Measurements from ENCODE around the gene CPTP. TPM values are rescaled to one million over a fixed set of nuclear protein-coding genes. Genes with fewer than 3 reads are reported as not detected.

CPTP gene
- polyA plus RNA-seq, 3 donors: 6.4 to 7.7 (median 7.4) TPM

GRCh38 chr1:1318777-1319645 is 5.6 kb upstream of the CPTP start:
- DNase-seq: no peak

DNA sequence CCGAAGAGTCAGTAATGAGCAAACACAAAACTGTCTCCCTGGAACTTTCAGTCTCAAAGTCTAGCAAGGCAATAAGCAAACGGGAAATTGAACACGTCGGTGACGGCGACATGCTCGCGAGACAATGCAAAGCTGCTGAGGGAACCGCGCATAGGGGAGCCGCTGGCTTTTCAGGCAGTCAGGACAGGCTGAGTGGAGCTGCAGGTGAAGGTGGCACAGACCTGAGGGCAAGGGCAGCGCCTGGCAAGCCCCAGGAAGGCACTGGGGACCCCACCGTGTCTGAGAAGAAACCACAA is 5.0 kb upstream of the CPTP start:
- TF ChIP-seq, protein P1, sequence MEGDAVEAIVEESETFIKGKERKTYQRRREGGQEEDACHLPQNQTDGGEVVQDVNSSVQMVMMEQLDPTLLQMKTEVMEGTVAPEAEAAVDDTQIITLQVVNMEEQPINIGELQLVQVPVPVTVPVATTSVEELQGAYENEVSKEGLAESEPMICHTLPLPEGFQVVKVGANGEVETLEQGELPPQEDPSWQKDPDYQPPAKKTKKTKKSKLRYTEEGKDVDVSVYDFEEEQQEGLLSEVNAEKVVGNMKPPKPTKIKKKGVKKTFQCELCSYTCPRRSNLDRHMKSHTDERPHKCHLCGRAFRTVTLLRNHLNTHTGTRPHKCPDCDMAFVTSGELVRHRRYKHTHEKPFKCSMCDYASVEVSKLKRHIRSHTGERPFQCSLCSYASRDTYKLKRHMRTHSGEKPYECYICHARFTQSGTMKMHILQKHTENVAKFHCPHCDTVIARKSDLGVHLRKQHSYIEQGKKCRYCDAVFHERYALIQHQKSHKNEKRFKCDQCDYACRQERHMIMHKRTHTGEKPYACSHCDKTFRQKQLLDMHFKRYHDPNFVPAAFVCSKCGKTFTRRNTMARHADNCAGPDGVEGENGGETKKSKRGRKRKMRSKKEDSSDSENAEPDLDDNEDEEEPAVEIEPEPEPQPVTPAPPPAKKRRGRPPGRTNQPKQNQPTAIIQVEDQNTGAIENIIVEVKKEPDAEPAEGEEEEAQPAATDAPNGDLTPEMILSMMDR (IDR thresholded peaks at IDR 0.05): no peak
- DNase-seq: no peak
- no peak overlapping the region for H3K4me2 ChIP-seq (replicated peaks; ENCODE audit: extremely low read depth, low read length, poor library complexity, severe bottlenecking)
- intact Hi-C loops (cut with micrococcal nuclease): no loop called here
- peaks cover 8 to 9% of the 10 kb centered on the region in 2 donors for H3K4me1 ChIP-seq (ENCODE audit: control insufficient read depth in 1 of 2, insufficient read depth in 2 of 2, low read length in 2 of 2)
- Mint-ChIP-seq H3K4me1 (peaks cover 14% of the 10 kb centered on the region), H3K36me3 (peaks cover 32 to 56% of the 10 kb centered on the region in 2 donors), H3K27ac (peak overlapping the region in 2 of 7 donors; percentile 53 to 72), H3K27me3 (ENCODE audit: low read depth in 3 of 3) (no peaks in the 10 kb centered on the region), H3K4me3 (no peak overlapping the region), H3K9me3 (no peaks in the 10 kb centered on the region)
- peaks cover 41 to 56% of the 10 kb centered on the region in 2 donors for H3K36me3 ChIP-seq (replicated peaks in 1 of 2; ENCODE audit: control insufficient read depth in 1 of 2, insufficient read depth in 2 of 2, low read length in 2 of 2)
- peaks cover 38% of the 10 kb centered on the region for H3K79me2 ChIP-seq (ENCODE audit: insufficient read depth, low read length)
- H3K27me3 ChIP-seq (ENCODE audit: control insufficient read depth in 2 of 2, insufficient read depth in 2 of 2, low read length in 2 of 2): no peaks in the 10 kb centered on the region
- no peak overlapping the region for H3K9ac ChIP-seq (ENCODE audit: insufficient read depth, low read length, poor library complexity, severe bottlenecking)
- peaks cover 67% of the 10 kb centered on the region for H4K20me1 ChIP-seq (ENCODE audit: insufficient read depth, low read length)
- no peak overlapping the region for H3K27ac ChIP-seq (ENCODE audit: low read depth in 1 of 2, low read length in 2 of 2)
- H3K4me3 ChIP-seq (replicated peaks in 1 of 3; ENCODE audit: low read depth in 2 of 3, low read length in 3 of 3): no peak overlapping the region
- no peaks in the 10 kb centered on the region for H3K9me3 ChIP-seq (replicated peaks in 1 of 2; ENCODE audit: control insufficient read depth in 1 of 2, insufficient read depth in 1 of 2, low read length in 2 of 2)
- H2AFZ ChIP-seq (ENCODE audit: insufficient read depth, low read depth, low read length, poor library complexity, severe bottlenecking): no peak overlapping the region
- WGBS (ENCODE audit: insufficient coverage): 93% methylated on average over 13 of the region's 13 CpGs

More at GRCh38 chr1:1318777-1319645, 5.6 kb upstream of the CPTP start:
- no peak overlapping the region for H2AFZ ChIP-seq (ENCODE audit: insufficient read depth, low read depth, low read length, poor library complexity, severe bottlenecking)
- TF ChIP-seq, protein P1 (IDR thresholded peaks at IDR 0.05): no peak
- Mint-ChIP-seq H3K4me1 (peaks cover 14% of the 10 kb centered on the region), H3K27ac (peak overlapping the region in 5 of 7 donors; percentile 5 to 72 (median 45)), H3K36me3 (peaks cover 35 to 62% of the 10 kb centered on the region in 2 donors), H3K4me3 (no peak overlapping the region), H3K27me3 (ENCODE audit: low read depth in 3 of 3) (no peaks in the 10 kb centered on the region), H3K9me3 (no peaks in the 10 kb centered on the region)
- whole genome bisulfite sequencing (ENCODE audit: insufficient coverage): 94% methylated on average over 25 of the region's 36 CpGs
- H3K9me3 ChIP-seq (replicated peaks in 1 of 2; ENCODE audit: control insufficient read depth in 1 of 2, insufficient read depth in 1 of 2, low read length in 2 of 2): no peaks in the 10 kb centered on the region
- intact Hi-C loops (cut with micrococcal nuclease): no loop called here
- peaks cover 35% of the 10 kb centered on the region for H3K79me2 ChIP-seq (ENCODE audit: insufficient read depth, low read length)
- no peaks in the 10 kb centered on the region for H3K27me3 ChIP-seq (ENCODE audit: control insufficient read depth in 2 of 2, insufficient read depth in 2 of 2, low read length in 2 of 2)
- no peak overlapping the region for H3K4me2 ChIP-seq (replicated peaks; ENCODE audit: extremely low read depth, low read length, poor library complexity, severe bottlenecking)
- peaks cover 47 to 62% of the 10 kb centered on the region in 2 donors for H3K36me3 ChIP-seq (replicated peaks in 1 of 2; ENCODE audit: control insufficient read depth in 1 of 2, insufficient read depth in 2 of 2, low read length in 2 of 2)
- no peak overlapping the region for H3K9ac ChIP-seq (ENCODE audit: insufficient read depth, low read length, poor library complexity, severe bottlenecking)
- H3K4me3 ChIP-seq (replicated peaks in 1 of 3; ENCODE audit: low read depth in 2 of 3, low read length in 3 of 3): no peak overlapping the region
- H3K27ac ChIP-seq (ENCODE audit: low read depth in 1 of 2, low read length in 2 of 2): no peak overlapping the region
- H4K20me1 ChIP-seq (ENCODE audit: insufficient read depth, low read length): peaks cover 73% of the 10 kb centered on the region
- peaks cover 8 to 9% of the 10 kb centered on the region in 2 donors for H3K4me1 ChIP-seq (ENCODE audit: control insufficient read depth in 1 of 2, insufficient read depth in 2 of 2, low read length in 2 of 2)
